K562 (cell line): Measurements from ENCODE around the gene GTSE1.

Source experiments
- AFF4 ChIP-seq: sonication (generic); formaldehyde crosslinking; IDR thresholded peaks from 2 replicates; pipeline ENCODE4 v1.8.0; 2023; ENCODE audit warnings: mild to moderate bottlenecking, missing genetic modification reagents
- FOXK1 ChIP-seq: sonication (generic); formaldehyde crosslinking; IDR thresholded peaks from 2 replicates; pipeline ENCODE4 v1.8.0; 2022; ENCODE audit warnings: missing genetic modification reagents, mild to moderate bottlenecking, borderline replicate concordance
- HNRNPK ChIP-seq: fragments of 200-400 bp; formaldehyde crosslinking; IDR thresholded peaks from one replicate; pipeline ENCODE4 v1.6.1; 2018; ENCODE audit warnings: mild to moderate bottlenecking, low read depth, low read length; ENCODE audit not compliant: poor library complexity, severe bottlenecking
- PHTF2 ChIP-seq: fragments of 250-450 bp; sonication (Bioruptor Pico); IDR thresholded peaks from 2 replicates; pipeline ENCODE4 v1.5.0; 2021; ENCODE audit warnings: mild to moderate bottlenecking
- RBM15 ChIP-seq: fragments of 200-400 bp; formaldehyde crosslinking; IDR thresholded peaks from 2 replicates; pipeline ENCODE4 v1.6.1; 2018; ENCODE audit warnings: mild to moderate bottlenecking, low read length, moderate library complexity; ENCODE audit not compliant: insufficient read depth
- ZBTB7A ChIP-seq: IDR thresholded peaks from 2 replicates; pipeline ENCODE4 v1.6.1; 2011; ENCODE audit warnings: low read depth, mild to moderate bottlenecking, low read length, moderate library complexity, borderline replicate concordance; ENCODE audit not compliant: control insufficient read depth
- ZNF561 ChIP-seq: fragments of 450-650 bp; formaldehyde crosslinking; conservative IDR thresholded peaks from 2 replicates; pipeline ENCODE4 v1.4.0; 2020; ENCODE audit warnings: mild to moderate bottlenecking, moderate library complexity
- TF ChIP-seq, protein P1 (sequence below): sonication (generic); formaldehyde crosslinking; IDR thresholded peaks from 2 replicates; pipeline ENCODE4 v1.8.0; 2022; ENCODE audit warnings: missing genetic modification reagents, mild to moderate bottlenecking, borderline replicate concordance
- TF ChIP-seq, protein P2 (sequence below), 3 experiments: IDR thresholded peaks in 2 of 3; conservative IDR thresholded peaks in 1 of 3; 2 replicates each; pipeline ENCODE4 v1.5.1; 2011 to 2012; ENCODE audit warnings: low read length in 3 of 3, mild to moderate bottlenecking in 3 of 3, control low read depth in 2 of 3, improper control_type of control experiment in 1 of 3, inconsistent platforms in 1 of 3, low read depth in 1 of 3, mixed read lengths in 1 of 3, moderate library complexity in 1 of 3; ENCODE audit not compliant: insufficient read depth in 2 of 3

GRCh38 chr22:46318576-46318975 lies 21.9 kb downstream of the GTSE1 start:
- TF ChIP-seq RBM15 (no peak), ZNF561 (CRISPR knock-in tag) (no peak), FOXK1 (CRISPR knock-in tag) (no peak), PHTF2 (CRISPR knock-in tag) (no peak), HNRNPK (no peak), ZBTB7A (no peak), AFF4 (CRISPR knock-in tag) (no peak)
- TF ChIP-seq, protein P1, sequence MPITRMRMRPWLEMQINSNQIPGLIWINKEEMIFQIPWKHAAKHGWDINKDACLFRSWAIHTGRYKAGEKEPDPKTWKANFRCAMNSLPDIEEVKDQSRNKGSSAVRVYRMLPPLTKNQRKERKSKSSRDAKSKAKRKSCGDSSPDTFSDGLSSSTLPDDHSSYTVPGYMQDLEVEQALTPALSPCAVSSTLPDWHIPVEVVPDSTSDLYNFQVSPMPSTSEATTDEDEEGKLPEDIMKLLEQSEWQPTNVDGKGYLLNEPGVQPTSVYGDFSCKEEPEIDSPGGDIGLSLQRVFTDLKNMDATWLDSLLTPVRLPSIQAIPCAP = no peak
- TF ChIP-seq, protein P2, sequence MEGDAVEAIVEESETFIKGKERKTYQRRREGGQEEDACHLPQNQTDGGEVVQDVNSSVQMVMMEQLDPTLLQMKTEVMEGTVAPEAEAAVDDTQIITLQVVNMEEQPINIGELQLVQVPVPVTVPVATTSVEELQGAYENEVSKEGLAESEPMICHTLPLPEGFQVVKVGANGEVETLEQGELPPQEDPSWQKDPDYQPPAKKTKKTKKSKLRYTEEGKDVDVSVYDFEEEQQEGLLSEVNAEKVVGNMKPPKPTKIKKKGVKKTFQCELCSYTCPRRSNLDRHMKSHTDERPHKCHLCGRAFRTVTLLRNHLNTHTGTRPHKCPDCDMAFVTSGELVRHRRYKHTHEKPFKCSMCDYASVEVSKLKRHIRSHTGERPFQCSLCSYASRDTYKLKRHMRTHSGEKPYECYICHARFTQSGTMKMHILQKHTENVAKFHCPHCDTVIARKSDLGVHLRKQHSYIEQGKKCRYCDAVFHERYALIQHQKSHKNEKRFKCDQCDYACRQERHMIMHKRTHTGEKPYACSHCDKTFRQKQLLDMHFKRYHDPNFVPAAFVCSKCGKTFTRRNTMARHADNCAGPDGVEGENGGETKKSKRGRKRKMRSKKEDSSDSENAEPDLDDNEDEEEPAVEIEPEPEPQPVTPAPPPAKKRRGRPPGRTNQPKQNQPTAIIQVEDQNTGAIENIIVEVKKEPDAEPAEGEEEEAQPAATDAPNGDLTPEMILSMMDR (IDR thresholded peaks at IDR 0.05 in 2 of 3, conservative IDR thresholded peaks at IDR 0.05 in 1 of 3; ENCODE audit: insufficient read depth in 2 of 3, low read depth in 1 of 3, low read length in 3 of 3) = no peak
